Vagina (tissue), 2 donors: ENCODE results near the gene LHX6.

Experiments used
- CTCF ChIP-seq, 3 experiments: fragments of 450-650 bp in 2 of 3; fragments of 200-600 bp in 1 of 3; sonication (generic) in 1 of 3; IDR thresholded peaks; one replicate each; pipeline ENCODE4 v1.5.1; 2017 to 2019; ENCODE audit warnings: antibody characterized with exemption in 3 of 3, mild to moderate bottlenecking in 2 of 3, moderate library complexity in 2 of 3
- POLR2A ChIP-seq, 2 donors: fragments of 450-650 bp; IDR thresholded peaks; one replicate each; pipeline ENCODE4 v1.6.1; 2017; ENCODE audit warnings: antibody characterized with exemption in 2 of 2, mild to moderate bottlenecking in 2 of 2, moderate library complexity in 2 of 2

DNA sequence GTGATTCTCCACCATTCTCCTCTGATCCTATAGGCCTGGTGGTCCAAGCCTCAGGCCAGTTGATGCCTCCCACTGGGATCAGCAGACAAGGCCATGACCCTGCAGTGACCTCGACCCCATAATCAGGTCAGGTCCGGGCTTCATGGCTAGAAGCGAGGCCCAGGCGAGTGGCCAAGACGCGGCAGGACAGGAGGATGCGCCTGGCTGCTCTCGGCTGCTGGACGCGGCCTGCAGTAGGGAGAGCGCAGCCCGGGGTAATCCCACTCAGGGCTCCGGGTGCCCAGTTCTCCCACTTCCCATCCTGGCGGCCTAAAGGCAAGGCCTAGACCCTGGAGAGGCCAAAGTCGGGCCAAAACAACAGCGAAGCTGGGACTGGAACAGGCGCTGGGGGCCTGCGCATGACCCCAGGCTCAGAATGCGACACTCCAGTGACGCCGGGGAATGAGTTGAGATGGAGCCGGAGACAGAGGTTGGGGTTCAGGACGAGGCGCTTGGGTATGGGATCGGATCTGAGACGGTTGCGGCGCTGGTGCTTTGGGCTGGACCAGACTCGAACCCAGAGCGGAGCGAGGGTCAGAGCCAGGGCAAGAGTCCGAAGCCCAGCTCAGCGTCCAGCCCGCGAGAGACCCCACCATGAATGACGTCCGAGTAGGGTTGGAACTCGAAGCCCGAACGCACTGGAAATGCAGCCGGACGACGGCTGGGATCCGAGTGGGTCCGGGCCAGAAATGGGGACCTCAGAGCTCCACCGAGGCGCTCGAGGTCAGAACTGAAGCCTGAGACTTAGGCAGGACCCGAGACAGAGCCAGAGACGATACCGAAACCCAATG, 3.2 kb downstream of the LHX6 start:
- TF ChIP-seq POLR2A (IDR thresholded peaks at IDR 0.05) (no peak), CTCF (IDR thresholded peaks at IDR 0.05) (no peak)
